Activated T-cell treated with anti-CD3 and anti-CD28 coated beads for 1 hour (primary cell): ENCODE data around the gene TSGA10.
"Not testable (repeated sequence)": the region's sequence is repeated elsewhere in the genome, so short reads cannot be mapped to it uniquely, and the experiment has no call there.

Experiments
- DNase-seq: peaks from one replicate; pipeline ENCODE4 v3.0.0-alpha.2; 2020; ENCODE audit warnings: low read depth

Gene TSGA10

GRCh38 chr2:99072551-99072950, 82.2 kb downstream of the TSGA10 start:
- DNase-seq = no peak

DNA sequence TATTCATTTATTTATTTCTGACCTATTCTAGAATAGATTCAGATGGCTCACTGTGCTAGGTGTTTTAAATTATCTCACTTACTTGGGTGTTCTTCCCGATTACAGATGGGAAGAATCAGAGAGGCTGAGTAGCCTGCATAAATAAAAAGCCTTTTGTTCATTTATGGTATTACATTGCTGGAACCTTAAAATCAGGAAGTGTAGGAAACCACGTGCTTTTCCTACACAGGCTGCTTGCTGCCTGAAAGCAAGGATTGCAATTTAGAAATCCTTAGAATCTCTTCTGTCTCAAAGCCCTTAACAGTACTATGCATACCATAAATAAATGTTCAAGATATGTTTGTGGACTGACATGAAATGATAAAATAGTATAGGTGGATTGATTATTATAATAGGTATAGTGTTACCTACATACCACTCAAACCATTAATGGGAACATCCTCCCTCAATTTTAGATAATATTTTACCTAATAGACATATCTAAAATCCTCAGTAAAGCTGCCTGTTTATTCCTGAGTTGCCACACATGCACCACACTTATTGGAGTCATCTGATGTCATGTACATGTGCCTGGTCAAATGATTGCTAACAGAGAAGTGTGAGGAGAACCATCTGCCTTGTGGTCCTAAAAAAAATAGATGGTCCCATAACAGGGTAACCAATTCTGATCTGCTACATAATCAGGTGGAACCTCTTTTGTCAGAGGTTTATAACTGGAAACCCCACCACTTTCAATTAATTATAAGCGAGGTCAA, 86.7 kb downstream of the TSGA10 start:
- DNase-seq = no peak

- DNase-seq = no peak
Observed at GRCh38 chr2:99066075-99066958, 88.4 kb downstream of the TSGA10 start.

GRCh38 chr2:99049187-99049586, 105.6 kb downstream of the TSGA10 start:
- not testable (repeated sequence) for DNase-seq

DNA sequence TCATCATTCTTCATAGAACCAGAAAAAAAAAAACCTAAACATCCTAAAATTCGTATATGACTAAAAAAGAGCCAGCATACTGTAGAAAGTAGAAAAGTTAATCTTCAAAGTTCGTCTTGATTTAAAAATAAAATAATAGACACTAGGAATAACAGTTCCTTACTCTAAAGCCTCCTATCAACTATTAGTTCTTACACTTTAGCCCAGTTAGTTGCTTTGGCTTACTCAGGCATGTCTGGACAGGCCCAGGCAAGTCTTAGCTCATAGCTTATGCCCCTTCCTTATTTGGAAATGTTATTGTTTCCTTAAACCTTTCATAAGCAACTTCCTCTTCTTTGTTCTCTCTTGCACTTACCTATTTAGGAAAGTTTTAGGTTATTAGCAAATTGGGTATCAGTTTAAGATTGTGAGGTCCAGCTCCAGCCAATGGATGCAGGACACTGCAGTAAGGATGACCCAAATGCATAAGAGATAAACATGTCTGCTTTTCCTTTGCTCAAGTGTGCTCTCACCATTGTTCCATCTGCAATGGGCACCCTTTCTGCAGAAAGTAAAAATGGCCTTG, 113.9 kb downstream of the TSGA10 start:
- DNase-seq = not testable (repeated sequence)

GRCh38 chr2:99035920-99036319, 118.8 kb downstream of the TSGA10 start:
- DNase-seq = no peak

- no peak for DNase-seq
Observed at GRCh38 chr2:99032786-99033185, 122.0 kb downstream of the TSGA10 start.

- no peak for DNase-seq
Observed at GRCh38 chr2:99032001-99032400, 122.7 kb downstream of the TSGA10 start.

- DNase-seq = no peak
Observed at GRCh38 chr2:99031481-99031880, 123.3 kb downstream of the TSGA10 start.

GRCh38 chr2:99028558-99028957, 126.2 kb downstream of the TSGA10 start:
- no peak for DNase-seq

DNA sequence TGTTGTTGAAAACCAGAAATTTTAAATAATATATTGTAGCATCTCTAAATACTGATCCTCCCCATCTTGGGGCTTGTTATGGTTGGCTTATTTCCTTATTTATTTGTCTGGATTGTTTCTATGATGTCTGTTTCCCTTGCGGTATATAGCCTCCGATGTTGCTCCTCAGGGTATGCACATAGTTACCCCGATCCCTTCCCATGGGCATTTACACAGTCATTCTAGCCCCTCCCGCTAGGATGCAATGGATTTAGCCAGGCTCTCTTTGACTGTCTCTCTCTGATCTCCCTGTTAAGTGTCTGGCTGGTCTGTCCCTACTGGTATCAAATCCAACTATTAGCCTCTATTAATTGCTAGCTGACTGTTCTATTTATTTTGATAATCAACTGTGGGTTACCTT, 126.9 kb downstream of the TSGA10 start:
- no peak for DNase-seq

DNA sequence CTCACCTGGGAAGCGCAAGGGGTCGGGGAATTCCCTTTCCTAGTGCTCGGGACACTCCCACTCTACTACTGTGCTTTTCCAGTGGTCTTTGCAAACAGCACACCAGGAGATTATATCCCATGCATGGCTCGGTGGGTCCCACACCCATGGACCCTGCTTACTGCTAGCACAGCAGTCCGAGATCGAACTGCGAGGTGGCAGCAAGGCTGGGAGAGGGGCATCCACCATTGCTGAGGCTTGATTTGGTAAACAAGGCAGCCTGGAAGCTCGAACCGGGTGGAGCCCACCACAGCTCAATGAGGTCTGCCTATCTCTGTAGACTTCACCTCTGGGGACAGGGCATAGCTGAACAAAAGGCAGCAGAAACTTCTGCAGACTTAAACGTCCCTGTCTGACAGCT, 154.0 kb downstream of the TSGA10 start:
- no peak for DNase-seq

DNA sequence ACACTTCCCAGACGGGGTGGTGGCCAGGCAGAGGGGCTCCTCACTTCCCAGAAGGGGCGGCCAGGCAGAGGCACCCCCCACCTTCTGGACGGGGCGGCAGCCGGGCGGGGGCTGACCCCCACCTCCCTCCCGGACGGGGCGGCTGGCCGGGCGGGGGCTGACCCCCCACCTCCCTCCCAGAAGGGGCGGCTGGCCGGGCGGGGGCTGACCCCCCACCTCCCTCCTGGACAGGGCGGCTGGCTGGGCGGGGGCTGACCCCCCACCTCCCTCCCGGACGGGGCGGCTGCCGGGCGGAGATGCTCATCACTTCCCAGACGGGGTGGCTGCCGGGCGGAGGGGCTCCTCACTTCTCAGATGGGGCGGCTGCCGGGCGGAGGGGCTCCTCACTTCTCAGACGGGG, 166.0 kb downstream of the TSGA10 start:
- not testable (repeated sequence) for DNase-seq

DNA sequence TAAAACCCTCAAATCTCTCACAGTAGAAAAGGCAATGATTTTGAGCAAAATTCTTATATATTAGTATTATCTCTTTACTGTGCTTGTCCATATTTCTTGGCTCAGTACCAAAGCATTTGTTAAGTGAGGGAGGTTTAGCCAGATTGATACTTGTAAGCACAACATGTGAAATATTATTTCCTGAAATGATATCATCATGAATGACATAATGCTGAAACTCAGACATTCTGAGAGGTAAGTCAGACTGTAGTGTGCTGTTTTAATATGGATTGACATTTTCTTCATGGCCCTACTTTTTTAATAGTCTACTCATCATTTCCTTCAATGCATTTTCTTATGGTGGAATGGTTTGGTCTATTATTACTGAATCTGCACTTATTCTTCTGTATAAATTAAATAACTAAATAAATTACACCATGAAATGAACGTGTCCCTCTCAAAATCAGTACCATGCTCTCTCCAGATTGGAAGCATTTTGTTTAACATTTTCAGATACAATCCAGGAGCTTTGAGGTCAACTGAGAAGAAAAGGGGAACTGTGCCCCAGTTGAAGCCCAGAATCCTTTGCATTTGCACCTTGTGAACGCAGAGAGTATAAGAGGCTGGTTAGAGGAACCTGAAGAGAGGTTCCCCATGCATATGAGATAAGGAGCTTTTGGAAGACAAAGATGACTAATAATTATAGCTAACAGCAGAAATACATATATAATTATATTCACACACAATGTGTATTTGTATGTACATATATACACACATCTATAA, 168.7 kb downstream of the TSGA10 start:
- no peak for DNase-seq

DNA sequence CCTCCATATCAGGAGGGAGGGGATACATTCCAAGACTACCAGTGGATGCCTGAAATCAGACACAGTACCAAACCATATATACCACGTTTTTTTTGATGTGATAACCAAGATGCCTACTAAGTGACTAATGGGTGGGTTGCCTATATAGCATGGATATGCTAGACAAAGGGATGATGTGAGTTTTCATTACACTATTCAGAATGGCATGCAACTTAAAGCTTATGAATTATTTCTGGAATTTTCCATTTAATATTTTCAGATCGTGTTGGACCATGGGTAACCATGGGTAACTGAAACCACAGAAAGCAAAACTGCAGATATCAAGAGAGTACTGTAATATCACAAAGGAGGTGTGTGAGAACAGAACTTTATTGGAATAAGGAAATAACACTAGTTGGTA, 179.1 kb downstream of the TSGA10 start:
- no peak for DNase-seq

DNA sequence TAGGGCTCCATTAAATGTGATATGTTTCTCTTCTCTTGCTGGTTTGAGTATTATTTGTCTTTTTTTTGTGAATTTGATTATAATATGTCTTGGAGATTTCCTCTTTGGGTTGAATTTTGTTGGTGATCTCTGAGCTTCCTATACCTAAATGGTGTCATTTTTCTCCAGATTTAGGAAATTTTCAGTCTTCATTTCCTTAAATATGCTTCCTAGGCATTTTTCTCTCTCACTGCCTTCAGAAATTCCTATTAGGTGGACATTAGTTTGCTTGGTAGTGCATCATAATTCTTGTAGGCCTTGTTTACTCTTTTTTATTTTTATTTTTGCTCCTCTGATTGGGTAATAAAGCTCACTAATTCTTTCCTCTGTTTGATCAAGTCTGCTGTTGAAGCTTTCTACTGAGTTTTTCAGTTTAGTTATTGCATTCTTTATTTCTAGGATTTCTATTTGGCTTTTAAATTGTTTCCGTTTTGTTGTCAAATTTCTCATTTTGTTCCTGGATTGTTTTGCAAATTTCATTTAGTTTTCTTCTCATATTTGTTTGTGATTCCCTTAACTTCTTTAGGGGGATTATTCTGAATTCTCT, 182.1 kb downstream of the TSGA10 start:
- no peak for DNase-seq

DNA sequence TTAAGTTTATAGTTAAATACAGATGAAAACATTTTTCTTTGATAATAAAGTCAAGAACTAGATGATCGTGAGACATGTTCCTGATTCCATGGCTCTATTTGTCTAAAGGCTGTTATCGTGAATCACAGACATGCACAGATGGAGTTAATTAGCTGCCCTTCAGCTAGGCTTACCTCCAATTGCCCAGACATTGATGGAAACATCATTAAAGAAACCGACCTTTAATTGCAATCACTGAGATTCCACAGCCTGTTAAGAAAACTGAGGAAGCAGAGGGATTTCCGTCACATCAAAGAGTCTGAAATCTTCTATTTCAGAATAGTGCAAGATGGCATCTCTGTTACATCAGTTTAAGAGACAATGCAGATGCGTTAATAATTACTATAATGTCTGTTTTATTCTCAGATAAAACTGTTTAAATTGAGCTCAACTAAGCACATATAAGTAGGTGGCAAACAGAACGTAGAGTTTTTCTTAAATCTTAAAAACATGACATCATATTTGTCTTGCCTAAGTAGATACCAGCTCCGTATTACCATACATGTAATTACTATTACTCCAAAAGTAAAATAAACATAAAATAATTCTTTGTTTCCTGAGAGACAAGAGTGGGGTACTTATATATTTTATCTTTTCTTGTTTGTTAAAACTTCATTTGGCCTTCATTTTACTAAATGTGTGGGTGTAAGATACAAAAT, 194.8 kb downstream of the TSGA10 start:
- no peak for DNase-seq

DNA sequence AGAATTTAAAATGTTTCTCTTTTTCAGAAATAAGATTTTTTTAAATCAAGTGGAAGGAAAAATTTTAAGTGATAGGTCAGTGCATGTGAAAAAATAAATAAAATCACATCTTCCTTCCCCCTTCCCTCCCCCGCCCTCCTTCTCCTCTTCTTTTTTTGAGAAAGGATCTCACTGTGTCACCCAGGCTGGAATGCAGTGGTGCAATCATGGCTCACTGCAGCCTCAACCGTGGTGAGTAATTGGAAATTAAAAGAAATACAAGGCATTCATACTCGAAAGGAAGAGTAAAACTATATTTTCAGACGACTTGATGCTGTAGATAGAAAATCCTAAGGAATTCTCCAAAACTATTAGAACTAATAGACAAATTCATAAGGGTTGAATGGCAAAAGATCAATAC, 201.8 kb downstream of the TSGA10 start:
- DNase-seq = no peak

DNA sequence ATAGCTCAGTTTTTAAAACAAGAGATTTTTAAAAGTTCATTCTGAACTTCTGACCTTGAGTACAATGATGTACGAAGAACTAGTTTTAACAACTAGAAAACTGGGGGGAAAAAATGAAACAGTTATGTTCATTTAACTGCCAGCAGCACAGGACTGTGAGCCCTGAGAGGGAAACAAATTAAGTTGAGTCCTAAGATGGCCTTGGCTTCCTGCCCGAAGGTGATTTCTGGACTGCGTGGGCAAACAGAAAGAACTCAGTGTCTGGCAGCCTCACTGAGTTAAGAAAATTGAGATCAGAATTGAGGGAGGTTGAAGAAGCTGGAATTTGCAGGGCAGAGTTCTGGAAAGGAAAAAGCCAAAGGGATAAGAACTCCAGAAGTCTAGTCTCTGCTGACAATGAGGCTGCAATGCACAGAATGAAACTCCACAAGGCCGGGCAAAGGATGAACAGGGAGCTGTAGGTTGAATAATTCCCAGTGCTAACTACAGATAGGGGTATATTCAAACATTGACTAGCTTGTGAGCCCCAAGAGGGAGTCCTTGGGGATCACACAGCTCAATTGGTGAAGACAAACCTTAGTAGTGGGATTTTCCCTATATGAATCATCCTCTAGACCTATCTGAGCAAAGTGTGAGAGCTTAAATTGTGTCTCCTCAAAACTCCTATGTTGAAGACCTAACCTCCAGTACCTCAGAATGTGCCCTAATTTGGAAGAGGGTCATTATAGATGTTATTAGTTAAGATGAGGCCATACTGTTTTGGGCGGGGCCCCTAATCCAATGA, 205.6 kb downstream of the TSGA10 start:
- DNase-seq = no peak

- no peak for DNase-seq
Observed at GRCh38 chr2:98947554-98947953, 207.2 kb downstream of the TSGA10 start.
